ENCODE results near the gene GRIK4. TPM values are rescaled to one million over a fixed set of nuclear protein-coding genes. Genes with fewer than 3 reads are reported as not detected.

GRIK4 gene
- total RNA-seq, 1 donor from 2014 or later: not detected

DNA sequence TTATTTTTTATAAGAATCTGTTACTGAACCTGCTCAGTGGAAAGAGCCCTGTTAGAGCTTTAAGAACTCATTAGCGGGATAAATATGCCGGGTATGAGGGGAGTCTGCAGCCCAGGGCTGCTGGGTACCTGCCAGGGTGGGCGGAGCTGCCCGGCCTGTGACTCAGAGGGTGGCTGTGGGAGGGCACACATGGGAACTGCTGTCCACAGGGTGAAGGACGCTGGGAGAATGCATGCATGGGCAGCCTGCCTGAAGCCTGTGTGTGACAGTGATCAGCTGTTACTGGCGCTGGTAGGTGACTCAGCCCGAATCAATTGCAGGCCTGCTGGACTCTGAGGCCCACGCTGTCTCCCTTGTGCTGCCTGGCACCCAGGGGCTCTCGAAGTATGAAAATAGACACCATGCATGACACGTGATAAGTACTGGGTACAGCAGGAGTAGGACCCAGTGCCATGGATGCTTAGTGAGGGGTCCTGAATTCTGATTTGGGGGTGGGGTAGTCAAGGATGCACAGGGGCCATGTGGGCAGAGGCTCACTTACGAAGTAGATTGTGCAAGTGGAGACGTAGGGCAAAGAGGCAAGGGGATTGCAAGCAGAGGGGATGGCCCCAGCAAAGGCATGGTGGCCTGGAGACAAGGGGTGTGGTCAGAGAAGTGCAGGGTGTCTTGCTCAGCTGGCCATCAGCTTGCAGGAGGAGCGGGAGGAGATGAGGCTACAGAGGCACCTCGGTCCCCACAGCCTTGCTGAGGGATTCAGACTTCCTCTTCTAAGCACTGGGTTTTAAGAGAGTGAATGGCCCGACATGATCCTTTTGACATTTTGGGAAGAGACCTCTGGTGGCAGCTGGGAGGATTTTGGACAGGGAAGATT is 36.5 kb downstream of the GRIK4 start:
- Mint-ChIP-seq H3K36me3 (ENCODE audit: insufficient read depth) (no peaks in the 10 kb centered on the region), H3K4me3 (ENCODE audit: low read depth) (no peak overlapping the region), H3K9me3 (ENCODE audit: low read depth) (no peaks in the 10 kb centered on the region), H3K27me3 (peaks cover 66% of the 10 kb centered on the region), H3K27ac (no peak overlapping the region), H3K4me1 (ENCODE audit: low read depth) (no peaks in the 10 kb centered on the region)
- TF ChIP-seq CTCF (IDR thresholded peaks at IDR 0.05; ENCODE audit: unreplicated experiment): no peak
- no peak for DNase-seq (ENCODE audit: low spot score, unreplicated experiment)

DNA sequence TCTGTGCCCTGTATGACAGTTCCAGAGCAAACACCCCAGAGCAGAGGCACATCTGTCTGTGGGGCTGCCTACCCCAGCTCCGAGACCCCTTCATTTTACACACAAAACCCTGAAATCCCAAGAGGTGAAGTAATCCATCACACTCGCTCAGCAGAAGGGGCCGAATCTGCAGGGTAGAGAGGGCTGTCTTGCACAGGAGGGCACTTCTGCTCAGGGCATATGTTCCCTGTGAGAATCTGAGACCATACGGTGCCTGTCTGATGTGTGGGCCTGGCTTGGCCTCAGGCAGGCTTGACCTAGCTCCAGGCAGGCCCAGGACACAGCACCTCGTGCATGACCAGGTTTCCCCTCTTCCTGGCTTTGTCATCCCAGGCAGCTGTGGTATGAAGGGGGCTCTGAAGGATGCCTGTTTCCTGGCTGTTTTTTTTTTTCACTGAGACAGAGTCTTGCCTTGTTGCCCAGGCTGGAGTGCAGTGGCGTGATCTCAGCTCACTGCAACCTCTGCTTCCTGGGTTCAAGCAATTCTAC is 37.2 kb downstream of the GRIK4 start:
- no peak for DNase-seq (ENCODE audit: low spot score, unreplicated experiment)
- Mint-ChIP-seq H3K9me3 (ENCODE audit: low read depth) (no peaks in the 10 kb centered on the region), H3K27me3 (peaks cover 70% of the 10 kb centered on the region), H3K27ac (no peak overlapping the region), H3K4me3 (ENCODE audit: low read depth) (no peak overlapping the region), H3K36me3 (ENCODE audit: insufficient read depth) (no peaks in the 10 kb centered on the region), H3K4me1 (ENCODE audit: low read depth) (no peaks in the 10 kb centered on the region)
- TF ChIP-seq CTCF (IDR thresholded peaks at IDR 0.05; ENCODE audit: unreplicated experiment): no peak

- Mint-ChIP-seq H3K27me3 (peaks cover 68% of the 10 kb centered on the region), H3K36me3 (ENCODE audit: insufficient read depth) (no peaks in the 10 kb centered on the region), H3K4me1 (ENCODE audit: low read depth) (no peaks in the 10 kb centered on the region), H3K27ac (no peak overlapping the region), H3K9me3 (ENCODE audit: low read depth) (no peaks in the 10 kb centered on the region), H3K4me3 (ENCODE audit: low read depth) (no peak overlapping the region)
- DNase-seq (ENCODE audit: low spot score, unreplicated experiment): no peak
- TF ChIP-seq CTCF (IDR thresholded peaks at IDR 0.05; ENCODE audit: unreplicated experiment): no peak
Observed at GRCh38 chr11:120549346-120549745, 37.8 kb downstream of the GRIK4 start.

GRCh38 chr11:120550007-120550406 is 38.5 kb downstream of the GRIK4 start:
- TF ChIP-seq CTCF (IDR thresholded peaks at IDR 0.05; ENCODE audit: unreplicated experiment): no peak
- no peaks in the 10 kb centered on the region for H3K4me1 Mint-ChIP-seq (ENCODE audit: low read depth)
- H3K27ac Mint-ChIP-seq: no peak overlapping the region
- no peak overlapping the region for H3K4me3 Mint-ChIP-seq (ENCODE audit: low read depth)
- no peak for DNase-seq (ENCODE audit: low spot score, unreplicated experiment)
- H3K27me3 Mint-ChIP-seq: peaks cover 75% of the 10 kb centered on the region
- no peaks in the 10 kb centered on the region for H3K36me3 Mint-ChIP-seq (ENCODE audit: insufficient read depth)
- H3K9me3 Mint-ChIP-seq (ENCODE audit: low read depth): no peaks in the 10 kb centered on the region

DNA sequence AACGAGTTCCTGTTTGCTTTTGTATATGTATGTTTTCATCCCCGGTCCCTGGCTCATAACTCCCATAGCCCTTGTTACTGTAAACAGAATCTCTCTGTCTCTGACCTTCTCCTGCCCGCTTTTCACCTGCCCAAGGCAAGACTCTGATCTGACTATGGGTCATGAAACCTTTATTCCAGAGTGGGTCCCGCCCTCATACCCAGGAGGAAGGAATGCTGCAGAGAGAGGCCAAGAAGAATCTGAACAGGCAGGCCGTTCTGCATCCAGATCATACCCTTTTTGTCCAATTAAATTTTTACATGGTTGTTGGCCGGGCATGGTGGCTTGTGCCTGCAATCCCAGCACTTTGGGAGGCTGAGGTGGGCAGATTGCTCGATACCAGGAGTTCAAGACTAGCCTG is 39.6 kb downstream of the GRIK4 start:
- Mint-ChIP-seq H3K4me1 (ENCODE audit: low read depth) (no peaks in the 10 kb centered on the region), H3K27me3 (peaks cover 78% of the 10 kb centered on the region), H3K9me3 (ENCODE audit: low read depth) (no peaks in the 10 kb centered on the region)

More for the DNA sequence above, 39.6 kb downstream of the GRIK4 start:
- no peak for DNase-seq (ENCODE audit: low spot score, unreplicated experiment)
- Mint-ChIP-seq H3K36me3 (ENCODE audit: insufficient read depth) (no peaks in the 10 kb centered on the region), H3K27ac (no peak overlapping the region), H3K4me3 (ENCODE audit: low read depth) (no peak overlapping the region)
- no peak for TF ChIP-seq CTCF (IDR thresholded peaks at IDR 0.05; ENCODE audit: unreplicated experiment)
